HFF-Myc (cell line): ENCODE measurements around the gene PLD3.

Source experiments
- DNase-seq: peaks from one replicate; pipeline ENCODE4 v3.0.0-alpha.2; 2011; ENCODE audit warnings: low read depth; ENCODE audit errors: extremely low read depth
- H3K4me3 ChIP-seq: replicated peaks from 2 replicates; pipeline ENCODE4 v1.5.1; 2011; ENCODE audit warnings: low read depth, mild to moderate bottlenecking, control low read depth, low read length
- CTCF ChIP-seq: IDR thresholded peaks from 2 replicates; pipeline ENCODE4 v1.5.1; 2012; ENCODE audit warnings: mild to moderate bottlenecking, low read depth, low read length, control low read depth; ENCODE audit errors: missing control alignments

The PLD3 gene

DNA sequence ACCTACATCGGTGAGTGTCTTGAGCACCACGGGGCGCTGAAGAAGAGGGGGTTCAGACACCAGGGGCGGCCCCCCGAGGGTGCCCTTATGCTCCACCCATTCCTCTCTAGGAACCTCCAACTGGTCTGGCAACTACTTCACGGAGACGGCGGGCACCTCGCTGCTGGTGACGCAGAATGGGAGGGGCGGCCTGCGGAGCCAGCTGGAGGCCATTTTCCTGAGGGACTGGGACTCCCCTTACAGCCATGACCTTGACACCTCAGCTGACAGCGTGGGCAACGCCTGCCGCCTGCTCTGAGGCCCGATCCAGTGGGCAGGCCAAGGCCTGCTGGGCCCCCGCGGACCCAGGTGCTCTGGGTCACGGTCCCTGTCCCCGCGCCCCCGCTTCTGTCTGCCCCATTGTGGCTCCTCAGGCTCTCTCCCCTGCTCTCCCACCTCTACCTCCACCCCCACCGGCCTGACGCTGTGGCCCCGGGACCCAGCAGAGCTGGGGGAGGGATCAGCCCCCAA lies 29.4 kb downstream of the PLD3 start:
- H3K4me3 ChIP-seq, result no peak overlapping the region
- no peak for TF ChIP-seq CTCF
- DNase-seq, result no peak

GRCh38 chr19:40378509-40378908 lies 30.0 kb downstream of the PLD3 start:
- DNase-seq, result no peak
- H3K4me3 ChIP-seq, result no peak overlapping the region
- no peak for TF ChIP-seq CTCF

- no peak for DNase-seq
- TF ChIP-seq CTCF, result no peak
- H3K4me3 ChIP-seq, result no peak overlapping the region
Observed at GRCh38 chr19:40379446-40380198, 31.1 kb downstream of the PLD3 start.

- H3K4me3 ChIP-seq, result no peak overlapping the region
- no peak for DNase-seq
- TF ChIP-seq CTCF, result no peak
Observed at GRCh38 chr19:40380199-40381037, 31.9 kb downstream of the PLD3 start.

DNA sequence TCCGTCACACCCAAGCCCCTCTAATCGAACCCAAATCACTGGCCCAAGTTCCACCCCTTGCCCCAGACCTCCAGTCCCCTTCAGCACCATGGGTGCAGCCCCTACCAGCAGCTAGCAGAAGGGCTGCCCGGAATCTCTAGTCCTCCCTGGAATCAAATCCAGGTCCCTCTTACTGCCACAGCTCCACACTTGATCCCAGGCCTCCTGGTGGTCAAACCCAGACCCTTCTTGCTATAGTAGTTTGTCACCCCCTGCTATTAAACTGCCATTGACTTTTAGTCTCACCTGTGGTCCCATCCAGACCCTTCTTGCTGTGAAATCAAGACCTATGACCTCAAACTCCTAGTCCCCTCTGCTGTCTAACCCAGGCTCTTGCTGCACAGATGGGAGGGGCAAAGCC lies 32.8 kb downstream of the PLD3 start:
- DNase-seq, result no peak
- H3K4me3 ChIP-seq, result no peak overlapping the region
- no peak for TF ChIP-seq CTCF

- no peak overlapping the region for H3K4me3 ChIP-seq
- TF ChIP-seq CTCF, result no peak
- no peak for DNase-seq
Observed at GRCh38 chr19:40383668-40384248, 35.3 kb downstream of the PLD3 start.
